Stimulated activated CD4-positive, alpha-beta T cell treated with anti-CD3 and anti-CD28 coated beads, Interleukin-1b, Interleukin-23, amount 100 ng/mL, for 48 hours (primary cell): ENCODE data around the gene SCAND1.
"Not testable (repeated sequence)": the region's sequence is repeated elsewhere in the genome, so short reads cannot be mapped to it uniquely, and the experiment has no call there.

Source experiments
- DNase-seq: peaks from one replicate; pipeline ENCODE4 v3.0.0-alpha.2; 2020

Gene SCAND1

DNA sequence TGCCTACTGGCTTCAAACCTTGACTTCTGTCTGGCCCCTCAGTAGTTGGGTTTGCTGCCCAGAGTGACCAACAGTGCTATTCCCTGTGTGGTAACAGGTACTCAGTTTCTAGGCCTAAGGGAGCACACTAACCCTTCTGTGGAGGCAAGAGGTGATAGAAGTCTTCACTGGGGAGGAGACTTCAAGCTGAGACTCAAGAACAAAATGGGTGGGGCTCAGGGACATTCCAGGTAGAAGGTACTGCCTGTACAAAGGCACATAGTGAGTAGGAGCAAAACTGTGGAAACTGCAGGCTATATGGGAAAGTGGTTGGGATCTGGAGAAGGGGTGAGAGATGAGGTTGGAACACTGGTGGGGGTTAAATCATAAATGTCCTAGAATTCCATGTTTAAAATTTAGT, 2.3 kb upstream of the SCAND1 start:
- DNase-seq = no peak

DNA sequence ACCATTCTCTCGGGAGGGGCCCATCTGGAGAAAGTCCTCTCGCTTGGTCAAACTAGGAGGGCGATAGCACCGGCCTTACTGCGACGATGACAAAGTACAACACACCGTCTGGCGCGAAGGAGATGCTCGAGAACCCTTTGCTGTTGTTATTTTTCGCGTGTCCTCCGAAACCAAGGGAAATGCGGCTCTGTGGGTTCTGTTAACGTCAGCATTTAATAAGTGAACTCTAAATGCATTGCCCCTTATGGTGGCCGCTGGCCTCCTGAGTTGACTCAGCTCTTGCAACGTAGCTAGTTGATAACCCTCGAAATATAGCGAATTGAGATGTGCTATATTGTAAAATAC, 577 bp upstream of the SCAND1 start:
- DNase-seq = no peak

GRCh38 chr20:35953387-35954199, 709 bp downstream of the SCAND1 start:
- peak; percentile 69 for DNase-seq

DNA sequence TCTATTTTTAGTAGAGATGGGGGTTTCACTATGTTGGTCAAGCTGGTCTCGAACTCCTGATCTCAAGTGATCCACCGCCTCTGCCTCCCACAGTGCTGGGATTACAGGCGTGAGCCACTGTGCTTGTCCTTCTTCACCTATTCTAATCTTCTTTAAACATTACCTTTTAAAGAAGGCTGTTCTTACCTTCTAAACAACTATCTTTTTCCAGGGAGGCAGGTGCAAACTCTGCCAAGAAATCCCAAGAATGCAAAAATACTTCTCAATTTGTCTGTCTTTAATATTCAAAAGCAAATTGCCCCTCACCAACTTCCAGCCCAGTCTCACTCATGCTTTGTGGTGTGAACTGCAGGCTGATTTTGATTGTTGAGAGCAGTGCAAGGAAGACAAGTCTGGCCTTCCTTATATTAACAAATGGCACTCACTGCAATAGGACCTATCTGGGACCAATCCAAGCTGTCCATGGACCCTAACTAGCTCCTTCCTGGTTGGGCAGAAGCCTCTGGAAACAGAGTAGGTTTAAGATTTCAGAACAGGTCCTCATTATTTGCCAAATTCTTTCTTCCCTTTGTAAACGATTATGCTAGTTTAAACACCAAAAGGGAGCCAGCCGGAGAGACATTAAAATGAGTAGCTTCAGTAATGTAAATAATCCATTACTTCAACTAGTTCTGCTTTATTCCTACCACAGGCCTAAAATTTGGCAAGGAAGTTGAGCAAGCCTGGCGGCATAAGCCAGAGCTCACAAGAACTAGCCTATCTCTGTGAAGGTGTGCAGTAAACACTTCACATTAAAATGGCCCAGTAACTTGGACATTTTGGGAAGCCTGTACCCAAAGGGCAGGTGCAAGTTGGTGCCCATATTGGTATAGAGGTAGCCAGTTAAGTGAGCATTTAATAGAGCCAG, 1.6 kb downstream of the SCAND1 start:
- no peak for DNase-seq

DNA sequence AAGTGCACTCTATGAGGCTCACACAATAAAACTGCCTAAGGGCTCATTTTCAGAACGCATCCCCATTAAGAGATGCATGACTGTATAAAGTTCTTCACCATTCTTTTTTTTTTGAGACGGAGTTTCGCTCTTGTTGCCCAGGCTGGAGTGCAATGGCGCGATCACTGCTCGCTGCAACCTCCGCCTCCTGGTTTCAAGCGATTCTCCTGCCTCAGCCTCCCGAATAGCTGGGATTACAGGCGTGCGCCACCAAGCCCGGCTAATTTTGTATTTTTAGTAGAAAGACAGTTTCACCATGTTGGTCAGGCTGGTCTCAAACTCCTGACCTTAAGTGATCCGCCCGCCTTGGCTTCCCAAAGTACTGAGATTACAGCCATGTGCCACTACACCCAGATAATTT, 2.2 kb downstream of the SCAND1 start:
- not testable (repeated sequence) for DNase-seq

DNA sequence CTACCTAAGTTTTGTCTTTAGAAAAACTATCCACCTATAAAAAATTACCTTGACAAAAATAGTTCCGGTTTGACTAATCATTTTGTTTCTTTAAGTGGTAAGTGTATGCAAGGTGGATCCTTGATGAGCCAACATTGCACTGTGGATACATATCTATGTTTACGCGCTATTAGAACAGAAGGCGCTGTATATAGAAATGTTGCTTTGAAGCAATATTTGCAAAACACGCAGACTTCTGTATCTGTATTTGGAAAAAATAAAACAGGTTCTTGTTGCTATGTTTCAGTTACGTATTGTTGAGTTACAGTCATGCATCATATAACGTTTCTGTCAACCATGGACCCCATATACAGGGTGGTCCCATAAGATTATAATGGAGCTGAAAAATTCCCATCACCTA, 4.2 kb downstream of the SCAND1 start:
- DNase-seq = no peak

DNA sequence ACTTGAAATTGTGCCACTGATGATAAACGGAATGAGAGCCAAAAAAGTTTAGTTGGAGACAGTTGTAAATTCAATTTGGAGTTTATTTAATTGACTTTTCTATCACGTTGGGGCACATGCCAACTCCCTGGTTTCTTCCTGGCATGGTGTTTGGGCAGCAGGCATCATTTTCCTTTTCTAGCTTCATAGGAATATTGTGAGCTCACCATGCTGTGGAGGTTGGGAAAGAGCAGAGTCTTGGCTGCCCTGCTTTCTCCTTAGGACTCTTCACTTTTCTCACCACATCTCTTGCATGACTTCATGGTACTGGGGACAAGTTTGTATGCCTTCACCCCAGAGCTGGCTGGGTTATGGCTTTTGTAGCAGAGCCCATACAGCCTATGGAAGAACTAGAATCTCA, 6.4 kb downstream of the SCAND1 start:
- DNase-seq = no peak

GRCh38 chr20:35947489-35947888, 6.8 kb downstream of the SCAND1 start:
- DNase-seq = peak; percentile 22

- no peak for DNase-seq
These were observed 12.1 kb downstream of the SCAND1 start for GRCh38 chr20:35942243-35942642.

- no peak for DNase-seq
These were observed 12.7 kb downstream of the SCAND1 start for GRCh38 chr20:35941620-35942019.

GRCh38 chr20:35939264-35939663, 15.0 kb downstream of the SCAND1 start:
- no peak for DNase-seq

DNA sequence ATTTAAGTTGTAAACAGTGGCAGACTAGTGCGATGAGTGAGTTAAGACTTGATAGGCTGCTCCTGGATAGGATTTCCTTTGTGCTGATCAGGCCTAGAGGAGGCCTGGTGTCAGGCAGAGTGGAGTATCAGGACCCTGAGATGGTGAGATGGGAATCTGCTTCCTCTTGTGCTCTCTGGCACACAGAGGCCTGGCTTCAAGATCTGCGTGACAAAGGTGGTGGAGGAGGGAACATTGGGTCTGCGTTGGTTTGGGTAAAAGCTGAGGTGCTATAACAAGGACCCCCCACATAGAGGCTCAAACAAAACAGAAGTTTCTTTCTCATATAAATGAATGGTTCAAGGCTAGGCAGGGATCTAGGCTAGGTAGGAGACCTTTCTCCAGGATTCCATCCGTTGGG, 20.3 kb downstream of the SCAND1 start:
- no peak for DNase-seq

- no peak for DNase-seq
These were observed 25.0 kb downstream of the SCAND1 start for GRCh38 chr20:35929301-35929700.

GRCh38 chr20:35920523-35920922, 33.8 kb downstream of the SCAND1 start:
- DNase-seq = no peak

DNA sequence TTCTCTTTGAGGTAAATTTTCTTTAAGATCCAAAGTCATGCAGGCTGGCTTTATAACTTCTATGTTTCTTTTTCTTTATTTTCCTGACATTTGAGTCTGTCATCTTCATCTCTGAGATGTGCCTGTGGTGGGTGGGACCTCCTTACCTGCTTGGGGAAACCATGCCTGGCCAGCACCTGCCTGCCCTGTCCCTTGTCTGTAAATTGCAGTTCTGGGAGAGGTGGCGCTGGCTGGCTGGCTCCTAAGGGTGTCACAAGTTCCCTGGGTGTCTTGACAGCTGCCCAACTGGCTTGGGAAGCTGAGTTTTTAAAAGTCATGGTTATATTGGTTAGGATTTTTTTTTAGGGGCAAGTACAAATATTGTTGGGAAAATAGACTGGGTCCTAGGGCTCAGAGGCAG, 36.3 kb downstream of the SCAND1 start:
- DNase-seq = no peak

DNA sequence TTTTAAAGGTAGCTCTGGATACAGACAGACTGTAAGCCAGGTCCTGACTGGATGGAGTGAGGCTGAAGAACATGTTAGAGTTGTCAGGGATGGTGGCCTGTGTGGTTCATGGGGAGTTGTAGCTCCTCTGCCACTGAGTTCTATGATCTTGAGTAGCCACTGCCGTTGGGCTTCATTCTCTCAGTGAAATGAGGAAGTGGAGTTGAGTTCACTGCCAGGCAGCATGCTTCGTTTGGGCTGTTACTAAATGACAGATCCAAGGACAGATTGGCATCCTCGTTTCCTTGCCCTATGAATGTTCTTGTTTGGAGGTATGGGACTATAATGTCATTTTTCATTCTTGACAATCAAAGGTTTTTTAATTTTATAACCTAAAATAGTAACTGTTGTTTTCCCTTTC, 37.2 kb downstream of the SCAND1 start:
- no peak for DNase-seq

DNA sequence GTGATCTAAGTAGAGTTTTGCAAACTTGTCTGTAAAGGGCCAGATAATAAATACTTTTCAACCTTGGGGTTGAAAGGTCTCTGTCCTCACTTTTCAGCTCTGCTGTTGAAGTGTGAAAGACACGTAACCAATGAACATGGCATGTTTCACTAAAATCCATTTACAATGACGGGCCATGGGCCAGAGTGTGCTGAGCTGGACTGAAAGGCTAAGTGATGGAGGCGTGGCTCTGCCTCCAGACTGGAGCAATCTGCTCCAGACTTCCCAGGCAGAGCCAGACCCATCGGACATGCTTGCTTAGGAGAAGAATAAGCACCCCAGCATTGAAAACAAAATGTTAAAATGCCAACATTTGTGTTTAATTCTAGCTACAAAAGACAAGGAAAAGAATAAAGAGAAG, 41.4 kb downstream of the SCAND1 start:
- no peak for DNase-seq

DNA sequence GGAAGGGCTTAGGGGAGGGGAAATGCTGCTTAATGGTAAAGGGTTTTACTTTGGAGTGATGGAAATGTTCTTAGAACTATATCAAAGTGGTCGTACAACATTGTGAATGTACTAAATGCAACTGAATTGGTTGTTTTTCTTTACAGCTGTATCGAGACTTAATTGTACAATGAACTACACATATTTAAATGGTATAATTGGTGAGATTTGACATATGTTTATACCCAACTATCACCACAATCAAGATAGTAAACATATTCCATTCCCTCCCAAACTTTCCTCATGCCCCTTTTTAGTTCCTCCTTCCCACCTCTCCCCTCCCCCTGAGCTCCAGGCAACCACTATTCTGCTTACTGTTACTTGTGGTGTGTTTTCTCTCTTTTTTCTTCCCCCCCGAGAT, 44.0 kb downstream of the SCAND1 start:
- no peak for DNase-seq

GRCh38 chr20:35909796-35910195, 44.5 kb downstream of the SCAND1 start:
- DNase-seq = no peak

- no peak for DNase-seq
These were observed 45.1 kb downstream of the SCAND1 start for GRCh38 chr20:35909176-35909575.

DNA sequence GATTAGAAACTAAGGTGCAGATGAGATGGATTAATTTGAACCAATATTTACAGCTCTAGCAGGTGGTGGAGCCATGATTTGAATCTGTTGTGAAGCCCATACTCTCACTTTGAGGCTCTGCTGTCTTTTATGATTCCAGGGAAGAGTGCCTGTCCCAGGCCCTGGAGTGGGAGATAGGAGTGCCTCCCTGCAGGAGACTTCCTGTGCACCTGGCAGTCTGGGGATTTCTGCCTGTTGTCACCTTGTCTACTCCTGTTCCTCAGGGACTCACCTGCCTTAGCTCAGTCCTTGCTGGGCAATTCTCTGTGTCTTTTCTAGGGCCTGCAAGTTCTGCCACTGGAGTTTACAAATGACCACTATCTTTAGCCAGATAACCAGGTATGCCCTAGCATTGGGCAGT, 46.3 kb downstream of the SCAND1 start:
- DNase-seq = no peak

DNA sequence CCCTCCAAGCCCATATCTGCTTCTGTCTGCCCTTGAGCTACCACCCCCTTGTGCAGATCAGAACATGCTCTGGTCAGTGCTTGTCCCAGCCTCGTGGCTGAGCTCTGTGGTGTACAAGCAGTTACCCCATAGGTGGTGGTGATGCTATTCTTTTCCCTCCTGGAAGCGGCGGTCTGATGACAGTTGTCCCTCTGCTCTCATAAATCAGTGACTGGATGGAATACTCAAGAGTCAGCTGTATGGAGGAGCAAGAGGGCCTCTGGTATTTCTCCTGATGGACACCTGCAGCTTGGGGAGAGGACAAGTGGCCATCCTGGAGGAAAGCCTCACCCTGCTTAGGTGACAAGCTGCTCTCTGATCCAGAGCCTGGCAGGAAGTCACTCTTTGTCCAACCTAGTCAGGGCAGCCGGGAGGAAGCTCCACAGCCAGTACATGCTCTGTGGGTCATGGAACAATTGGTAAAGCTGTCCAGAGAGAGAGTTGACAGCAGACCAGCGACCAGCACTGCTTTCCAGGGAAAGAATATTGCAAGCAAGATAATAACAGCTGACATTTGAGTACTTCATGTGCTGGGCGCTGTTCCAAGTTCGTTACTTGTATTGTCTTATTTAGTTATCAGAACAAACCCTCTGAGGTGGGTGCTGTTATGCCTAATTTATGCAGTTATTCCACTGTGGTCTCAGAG, 47.1 kb downstream of the SCAND1 start:
- no peak for DNase-seq

DNA sequence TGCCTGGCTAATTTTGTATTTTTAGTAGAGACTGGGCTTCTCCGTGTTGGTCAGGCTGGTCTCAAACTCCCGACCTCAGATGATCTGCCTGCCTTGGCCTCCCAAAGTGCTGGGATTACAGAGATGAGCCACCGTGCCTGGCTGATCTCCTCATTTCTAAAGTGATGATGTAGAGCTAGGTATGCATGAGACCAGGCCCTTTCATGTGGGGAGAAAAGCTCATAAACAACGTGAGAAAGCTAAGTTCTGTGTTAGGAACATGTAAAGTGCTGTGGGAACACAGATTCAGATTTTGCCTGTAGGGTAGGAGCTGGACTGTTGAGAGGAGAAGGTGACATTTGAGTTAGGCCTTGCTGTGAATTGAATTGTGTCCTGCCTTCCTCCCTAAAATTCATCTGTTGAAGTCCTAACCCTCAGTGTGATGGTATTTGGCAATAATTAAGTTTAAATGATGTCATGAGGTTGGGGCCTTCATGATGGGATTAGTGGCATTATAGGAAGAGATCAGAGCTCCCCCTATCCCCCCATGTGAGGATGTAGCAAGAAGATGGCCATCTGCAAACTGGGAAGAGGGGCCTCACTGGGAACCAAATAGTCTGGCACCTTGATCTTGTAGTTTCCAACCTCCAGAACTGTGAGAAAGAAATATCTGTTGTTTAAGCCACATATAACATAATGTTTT, 49.2 kb downstream of the SCAND1 start:
- no peak for DNase-seq
